ENCODE measurements around the gene XYLT1. TPM values are rescaled to one million over a fixed set of nuclear protein-coding genes. Genes with fewer than 3 reads are reported as not detected.

Gene XYLT1
- polyA plus RNA-seq, 1 of the 3 experiments (the other 2 are of a cell fraction): 17.6 TPM

GRCh38 chr16:17362946-17363345, 107.8 kb downstream of the XYLT1 start:
- H3K4me3 ChIP-seq (ENCODE audit: low read depth in 2 of 2, low read length in 1 of 2): no peak overlapping the region
- H3K4me1 ChIP-seq (ENCODE audit: control insufficient read depth in 1 of 2, insufficient read depth in 2 of 2, low read depth in 1 of 2, low read length in 1 of 2): peaks cover 59 to 60% of the 10 kb centered on the region in 2 experiments
- TF ChIP-seq RCOR1 (IDR thresholded peaks at IDR 0.05; ENCODE audit: low read length) (no peak), GABPA (IDR thresholded peaks at IDR 0.05; ENCODE audit: low read depth) (no peak), TEAD4 (IDR thresholded peaks at IDR 0.05; ENCODE audit: borderline replicate concordance, insufficient read depth) (no peak), TCF12 (IDR thresholded peaks at IDR 0.05) (no peak), RFX5 (IDR thresholded peaks at IDR 0.05; ENCODE audit: low read length) (no peak), CHD2 (IDR thresholded peaks at IDR 0.05; ENCODE audit: low read length, partially characterized antibody) (no peak), MXI1 (IDR thresholded peaks at IDR 0.05; ENCODE audit: low read depth, low read length) (no peak), FOSL2 (IDR thresholded peaks at IDR 0.05; ENCODE audit: borderline replicate concordance, low read depth) (no peak)
- TF ChIP-seq, protein P1, sequence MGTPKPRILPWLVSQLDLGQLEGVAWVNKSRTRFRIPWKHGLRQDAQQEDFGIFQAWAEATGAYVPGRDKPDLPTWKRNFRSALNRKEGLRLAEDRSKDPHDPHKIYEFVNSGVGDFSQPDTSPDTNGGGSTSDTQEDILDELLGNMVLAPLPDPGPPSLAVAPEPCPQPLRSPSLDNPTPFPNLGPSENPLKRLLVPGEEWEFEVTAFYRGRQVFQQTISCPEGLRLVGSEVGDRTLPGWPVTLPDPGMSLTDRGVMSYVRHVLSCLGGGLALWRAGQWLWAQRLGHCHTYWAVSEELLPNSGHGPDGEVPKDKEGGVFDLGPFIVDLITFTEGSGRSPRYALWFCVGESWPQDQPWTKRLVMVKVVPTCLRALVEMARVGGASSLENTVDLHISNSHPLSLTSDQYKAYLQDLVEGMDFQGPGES (IDR thresholded peaks at IDR 0.05; ENCODE audit: low read depth, low read length): no peak
- CTCF ChIA-PET: interaction anchor here (1.3 to 1.6 kb wide), 3 partner anchors 10 to 105 kb away, joined by 3 to 4 read pairs (median 3); no protein-coding TSS in a partner anchor
- H3K9me2 ChIP-seq: no peaks in the 10 kb centered on the region
- POLR2A ChIA-PET: no interaction called here
- H3K27me3 ChIP-seq (ENCODE audit: insufficient read depth): no peaks in the 10 kb centered on the region
- no peak overlapping the region for H2AFZ ChIP-seq (ENCODE audit: low read depth)
- peaks cover 0 to 3% of the 10 kb centered on the region in 2 experiments for H3K36me3 ChIP-seq (replicated peaks in 1 of 2; ENCODE audit: control insufficient read depth in 1 of 2, insufficient read depth in 2 of 2, low read length in 1 of 2)
- peak overlapping the region in 1 of 2 experiments; percentile 84; a peak in 2 of 4 replicates for H3K27ac ChIP-seq (ENCODE audit: low read depth in 2 of 2, low read length in 1 of 2)
- no peak overlapping the region for H3K4me2 ChIP-seq
- no peak for DNase-seq
- H3K9me3 ChIP-seq: no peaks in the 10 kb centered on the region
- no peak overlapping the region for H3K9ac ChIP-seq
- peaks cover 21% of the 10 kb centered on the region for H3F3A ChIP-seq (replicated peaks; ENCODE audit: insufficient read depth)
- peaks cover 100% of the 10 kb centered on the region for H3K79me2 ChIP-seq (ENCODE audit: insufficient read depth)
- 50% methylated on average over 4 of the region's 4 CpGs for WGBS (ENCODE audit: low lambda C conversion rate)
- peaks cover 100% of the 10 kb centered on the region for H4K20me1 ChIP-seq (ENCODE audit: insufficient read depth)

GRCh38 chr16:17362183-17362582, 108.6 kb downstream of the XYLT1 start:
- DNase-seq: no peak
- peaks cover 53 to 54% of the 10 kb centered on the region in 2 experiments for H3K4me1 ChIP-seq (ENCODE audit: control insufficient read depth in 1 of 2, insufficient read depth in 2 of 2, low read depth in 1 of 2, low read length in 1 of 2)
- H2AFZ ChIP-seq (ENCODE audit: low read depth): no peak overlapping the region
- H3K4me2 ChIP-seq: no peak overlapping the region
- H3K9me3 ChIP-seq: no peaks in the 10 kb centered on the region
- no peak overlapping the region for H3K9ac ChIP-seq
- no peak overlapping the region for H3K4me3 ChIP-seq (ENCODE audit: low read depth in 2 of 2, low read length in 1 of 2)
- peaks cover 100% of the 10 kb centered on the region for H4K20me1 ChIP-seq (ENCODE audit: insufficient read depth)
- peaks cover 0 to 9% of the 10 kb centered on the region in 2 experiments for H3K36me3 ChIP-seq (replicated peaks in 1 of 2; ENCODE audit: control insufficient read depth in 1 of 2, insufficient read depth in 2 of 2, low read length in 1 of 2)
- no peaks in the 10 kb centered on the region for H3K27me3 ChIP-seq (ENCODE audit: insufficient read depth)
- no peaks in the 10 kb centered on the region for H3K9me2 ChIP-seq
- peaks cover 21% of the 10 kb centered on the region for H3F3A ChIP-seq (replicated peaks; ENCODE audit: insufficient read depth)
- POLR2A ChIA-PET: no interaction called here
- 87% methylated on average over 5 of the region's 5 CpGs for WGBS (ENCODE audit: low lambda C conversion rate)
- peak overlapping the region in 1 of 2 experiments; percentile 84; a peak in 3 of 4 replicates for H3K27ac ChIP-seq (ENCODE audit: low read depth in 2 of 2, low read length in 1 of 2)
- peaks cover 100% of the 10 kb centered on the region for H3K79me2 ChIP-seq (ENCODE audit: insufficient read depth)
- CTCF ChIA-PET: interaction anchor here (1.4 kb wide), 1 partner anchor 106 kb away, joined by 3 read pairs; no protein-coding TSS in a partner anchor
- no peak for TF ChIP-seq RXRA (IDR thresholded peaks at IDR 0.05; ENCODE audit: borderline replicate concordance, low read depth)
- no peak for TF ChIP-seq POLR2AphosphoS5 (IDR thresholded peaks at IDR 0.05; ENCODE audit: low read depth, low read length)
- TF ChIP-seq YY1 (IDR thresholded peaks at IDR 0.05; ENCODE audit: low read depth): no peak
- no peak for TF ChIP-seq FOSL2 (IDR thresholded peaks at IDR 0.05; ENCODE audit: borderline replicate concordance, low read depth)
- no peak for TF ChIP-seq MAX (IDR thresholded peaks at IDR 0.05; ENCODE audit: low read depth)
- TF ChIP-seq NRF1 (IDR thresholded peaks at IDR 0.05; ENCODE audit: low read depth, low read length): no peak
- TF ChIP-seq GATA2 (CRISPR knock-in tag; IDR thresholded peaks at IDR 0.05): no peak
- no peak for TF ChIP-seq SIN3A (IDR thresholded peaks at IDR 0.05; ENCODE audit: borderline replicate concordance, low read depth, low read length)
- TF ChIP-seq, protein P2, sequence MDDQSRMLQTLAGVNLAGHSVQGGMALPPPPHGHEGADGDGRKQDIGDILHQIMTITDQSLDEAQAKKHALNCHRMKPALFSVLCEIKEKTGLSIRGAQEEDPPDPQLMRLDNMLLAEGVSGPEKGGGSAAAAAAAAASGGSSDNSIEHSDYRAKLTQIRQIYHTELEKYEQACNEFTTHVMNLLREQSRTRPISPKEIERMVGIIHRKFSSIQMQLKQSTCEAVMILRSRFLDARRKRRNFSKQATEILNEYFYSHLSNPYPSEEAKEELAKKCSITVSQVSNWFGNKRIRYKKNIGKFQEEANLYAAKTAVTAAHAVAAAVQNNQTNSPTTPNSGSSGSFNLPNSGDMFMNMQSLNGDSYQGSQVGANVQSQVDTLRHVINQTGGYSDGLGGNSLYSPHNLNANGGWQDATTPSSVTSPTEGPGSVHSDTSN (IDR thresholded peaks at IDR 0.05): no peak
- TF ChIP-seq CHD2 (IDR thresholded peaks at IDR 0.05; ENCODE audit: low read length, partially characterized antibody): no peak
- TF ChIP-seq RCOR1 (IDR thresholded peaks at IDR 0.05; ENCODE audit: low read length): no peak
- TF ChIP-seq USF2 (IDR thresholded peaks at IDR 0.05; ENCODE audit: borderline replicate concordance, low read depth, low read length): no peak
- TF ChIP-seq EP300 (IDR thresholded peaks at IDR 0.05; ENCODE audit: borderline replicate concordance in 1 of 2, low read depth in 1 of 2, low read length in 1 of 2): no peak
- TF ChIP-seq USF1 (IDR thresholded peaks at IDR 0.05; ENCODE audit: borderline replicate concordance, low read depth): no peak
- no peak for TF ChIP-seq FOXJ3 (CRISPR knock-in tag; IDR thresholded peaks at IDR 0.05)
- no peak for TF ChIP-seq TEAD4 (IDR thresholded peaks at IDR 0.05; ENCODE audit: borderline replicate concordance, insufficient read depth)
- no peak for TF ChIP-seq EZH2phosphoT487 (IDR thresholded peaks at IDR 0.05; ENCODE audit: borderline replicate concordance, low read depth)
- TF ChIP-seq JUND (IDR thresholded peaks at IDR 0.05): no peak
- TF ChIP-seq NFIC (IDR thresholded peaks at IDR 0.05; ENCODE audit: borderline replicate concordance): no peak

Data from SK-N-SH (cell line).